Nephron progenitor cell (in vitro differentiated cells): ENCODE results near the gene POLR3E.

Source experiments
- DNase-seq: peaks from one replicate; pipeline ENCODE4 v3.0.0; 2021
- H3K27ac Mint-ChIP-seq: 2 replicates; pipeline ENCODE4 v1.8.0; 2021; ENCODE audit warnings: mild to moderate bottlenecking, moderate library complexity, mixed read lengths
- H3K27me3 Mint-ChIP-seq: 2 replicates; pipeline ENCODE4 v1.8.0; 2021; ENCODE audit warnings: mild to moderate bottlenecking, low read depth, mixed read lengths; ENCODE audit not compliant: poor library complexity
- H3K36me3 Mint-ChIP-seq: 2 replicates; pipeline ENCODE4 v1.8.0; 2021; ENCODE audit warnings: low read depth, mixed read lengths
- H3K4me1 Mint-ChIP-seq: 2 replicates; pipeline ENCODE4 v1.8.0; 2021; ENCODE audit warnings: mixed read lengths
- H3K4me3 Mint-ChIP-seq: 2 replicates; pipeline ENCODE4 v1.8.0; 2021; ENCODE audit warnings: mild to moderate bottlenecking, moderate library complexity, mixed read lengths
- H3K9me3 Mint-ChIP-seq: 2 replicates; pipeline ENCODE4 v1.8.0; 2021; ENCODE audit warnings: mild to moderate bottlenecking, moderate library complexity, mixed read lengths
- CTCF ChIP-seq: fragments of 200-600 bp; sonication (generic); IDR thresholded peaks from 2 replicates; pipeline ENCODE4 v1.5.0; 2021; ENCODE audit warnings: antibody characterized with exemption

The POLR3E gene

GRCh38 chr16:22270525-22270924 lies 26.7 kb upstream of the POLR3E start:
- peaks cover 4% of the 10 kb centered on the region for H3K4me1 Mint-ChIP-seq
- H3K36me3 Mint-ChIP-seq, result peaks cover 38% of the 10 kb centered on the region
- DNase-seq, result no peak
- H3K27ac Mint-ChIP-seq, result no peak overlapping the region
- H3K4me3 Mint-ChIP-seq, result no peak overlapping the region
- TF ChIP-seq CTCF, result no peak
- no peaks in the 10 kb centered on the region for H3K9me3 Mint-ChIP-seq
- no peaks in the 10 kb centered on the region for H3K27me3 Mint-ChIP-seq

DNA sequence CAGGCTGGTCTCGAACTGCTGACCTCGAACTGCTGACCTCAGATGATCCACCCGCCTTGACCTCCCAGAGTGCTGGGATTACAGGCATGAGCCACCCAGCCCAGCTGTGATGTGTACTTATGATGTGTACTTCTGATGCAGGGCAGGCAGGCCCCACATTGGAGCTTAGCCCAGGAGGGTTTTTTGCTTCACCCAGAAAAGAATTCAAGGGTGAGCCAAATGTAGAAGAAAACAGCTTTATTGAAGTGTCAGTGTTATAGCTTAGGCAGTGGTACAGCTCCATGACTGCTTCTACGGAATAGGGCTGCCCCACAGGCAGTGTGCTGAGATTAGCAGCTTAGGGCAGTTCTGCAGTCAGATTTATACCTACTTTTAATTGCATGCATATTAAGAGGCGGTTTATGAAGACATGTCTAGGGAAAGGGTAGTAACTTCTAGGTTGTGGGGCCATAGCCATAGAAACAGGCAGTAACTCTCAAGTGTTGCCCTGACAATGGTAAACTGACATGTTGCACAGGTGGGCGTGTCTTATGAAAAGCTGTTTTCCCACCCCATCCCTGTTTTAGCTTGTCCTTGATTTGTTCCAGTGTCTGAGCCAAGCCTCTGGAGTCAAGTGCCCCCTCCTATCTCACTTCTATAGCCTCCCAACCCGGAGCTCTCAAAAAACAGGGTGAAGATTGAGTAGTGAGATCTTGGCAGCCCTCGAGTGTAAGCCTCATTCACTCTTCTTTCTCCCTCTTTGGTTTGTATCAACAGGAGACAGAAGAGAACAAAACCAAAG lies 24.1 kb upstream of the POLR3E start:
- no peaks in the 10 kb centered on the region for H3K9me3 Mint-ChIP-seq
- peaks cover 4% of the 10 kb centered on the region for H3K4me1 Mint-ChIP-seq
- TF ChIP-seq CTCF, result no peak
- H3K36me3 Mint-ChIP-seq, result peaks cover 43% of the 10 kb centered on the region
- peak overlapping the region; percentile 48 for H3K27ac Mint-ChIP-seq
- no peak for DNase-seq
- H3K27me3 Mint-ChIP-seq, result no peaks in the 10 kb centered on the region
- no peak overlapping the region for H3K4me3 Mint-ChIP-seq

- H3K9me3 Mint-ChIP-seq, result no peaks in the 10 kb centered on the region
Measured at GRCh38 chr16:22274916-22275315, 22.3 kb upstream of the POLR3E start.

DNA sequence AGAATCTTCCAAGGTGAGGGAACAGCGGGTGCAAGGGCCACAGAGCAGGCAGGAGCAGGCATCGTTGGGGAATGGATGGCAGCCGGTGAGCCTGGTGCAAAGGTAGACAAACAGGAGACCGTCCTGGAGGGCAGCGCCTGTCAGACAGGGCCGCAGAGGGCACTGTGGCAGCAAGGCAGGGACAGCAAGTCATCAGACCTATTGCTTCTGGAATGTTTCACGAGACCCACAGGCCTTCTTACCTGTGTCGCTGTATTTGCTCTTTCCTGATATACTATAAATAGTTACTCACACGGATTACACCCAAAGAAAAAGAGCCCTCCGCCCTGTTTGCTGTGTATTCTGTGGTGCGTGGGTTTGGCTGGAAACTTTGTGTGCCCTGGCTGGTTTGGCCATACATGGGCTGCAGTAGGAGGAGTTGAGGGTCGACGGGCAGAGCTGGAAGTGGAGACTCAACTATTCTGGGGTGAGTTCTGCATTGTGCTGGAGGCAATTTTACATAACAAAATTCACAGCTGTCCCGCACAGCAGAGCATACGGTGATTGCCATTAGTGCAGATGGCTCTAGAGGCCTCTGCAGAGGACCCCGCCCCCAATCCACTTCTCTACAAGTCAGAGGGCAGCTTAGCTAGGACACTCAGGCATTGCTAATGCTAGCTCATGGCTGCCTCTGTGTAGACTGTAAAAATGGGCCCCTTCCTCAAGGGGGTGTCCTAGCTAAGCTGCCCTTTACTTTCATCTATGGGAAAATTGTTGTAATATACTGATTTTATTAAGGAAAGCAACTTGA lies 18.6 kb upstream of the POLR3E start:
- H3K27me3 Mint-ChIP-seq, result peaks cover 3% of the 10 kb centered on the region
- peaks cover 4% of the 10 kb centered on the region for H3K9me3 Mint-ChIP-seq
- no peak for TF ChIP-seq CTCF
- no peak for DNase-seq
- peaks cover 55% of the 10 kb centered on the region for H3K36me3 Mint-ChIP-seq
- H3K4me1 Mint-ChIP-seq, result no peaks in the 10 kb centered on the region
- H3K27ac Mint-ChIP-seq, result no peak overlapping the region
- no peak overlapping the region for H3K4me3 Mint-ChIP-seq

More at GRCh38 chr16:22274916-22275315, 22.3 kb upstream of the POLR3E start:
- H3K27me3 Mint-ChIP-seq, result no peaks in the 10 kb centered on the region
- no peak for DNase-seq
- peaks cover 4% of the 10 kb centered on the region for H3K4me1 Mint-ChIP-seq
- TF ChIP-seq CTCF, result no peak
- no peak overlapping the region for H3K27ac Mint-ChIP-seq
- H3K36me3 Mint-ChIP-seq, result peaks cover 40% of the 10 kb centered on the region
- no peak overlapping the region for H3K4me3 Mint-ChIP-seq

GRCh38 chr16:22282254-22282892 lies 14.8 kb upstream of the POLR3E start:
- peaks cover 4% of the 10 kb centered on the region for H3K9me3 Mint-ChIP-seq
- no peak overlapping the region for H3K27ac Mint-ChIP-seq
- no peak overlapping the region for H3K4me3 Mint-ChIP-seq
- peaks cover 56% of the 10 kb centered on the region for H3K36me3 Mint-ChIP-seq
- H3K4me1 Mint-ChIP-seq, result peaks cover 23% of the 10 kb centered on the region
- peaks cover 4% of the 10 kb centered on the region for H3K27me3 Mint-ChIP-seq
- no peak for DNase-seq
- TF ChIP-seq CTCF, result no peak
